Esophagus muscularis mucosa (tissue), 3 donors: ENCODE data around the gene LIMCH1.

Experiments
- POLR2A ChIP-seq: fragments of 450-650 bp; IDR thresholded peaks from one replicate; pipeline ENCODE4 v1.6.1; 2017; ENCODE audit warnings: antibody characterized with exemption, moderate library complexity, mild to moderate bottlenecking, low read depth
- POLR2AphosphoS5 ChIP-seq, 2 donors: sonication (generic); formaldehyde crosslinking; IDR thresholded peaks; one replicate each; pipeline ENCODE4 v1.6.1; 2017; ENCODE audit warnings: antibody characterized with exemption in 2 of 2
- TF ChIP-seq, protein P1 (sequence below), 3 experiments: fragments of 200-600 bp in 2 of 3; fragments of 450-650 bp in 1 of 3; sonication (generic) in 2 of 3; IDR thresholded peaks; one replicate each; pipeline ENCODE4 v1.5.1; 2017 to 2019; ENCODE audit warnings: antibody characterized with exemption in 3 of 3, mild to moderate bottlenecking in 2 of 3, moderate library complexity in 1 of 3

DNA sequence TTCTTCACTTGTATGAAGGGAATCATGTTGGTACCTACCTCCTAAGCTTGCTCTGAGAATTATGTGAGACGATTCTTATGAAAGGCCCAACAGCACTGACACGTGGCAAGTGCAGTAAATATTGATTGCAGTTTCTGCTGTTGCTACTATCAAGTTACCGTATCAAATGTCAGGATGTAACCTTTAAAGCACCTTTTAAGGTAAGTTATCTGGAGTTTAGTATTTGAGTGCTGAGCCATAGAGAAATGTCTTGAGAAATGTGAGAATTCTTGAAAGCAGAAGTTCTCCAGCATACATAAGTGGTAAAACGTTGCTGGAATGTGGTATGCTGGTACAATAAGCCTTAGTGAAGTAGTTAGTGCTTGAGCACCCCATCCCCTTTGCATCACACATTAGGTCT is 120.2 kb downstream of the LIMCH1 start:
- TF ChIP-seq, protein P1, sequence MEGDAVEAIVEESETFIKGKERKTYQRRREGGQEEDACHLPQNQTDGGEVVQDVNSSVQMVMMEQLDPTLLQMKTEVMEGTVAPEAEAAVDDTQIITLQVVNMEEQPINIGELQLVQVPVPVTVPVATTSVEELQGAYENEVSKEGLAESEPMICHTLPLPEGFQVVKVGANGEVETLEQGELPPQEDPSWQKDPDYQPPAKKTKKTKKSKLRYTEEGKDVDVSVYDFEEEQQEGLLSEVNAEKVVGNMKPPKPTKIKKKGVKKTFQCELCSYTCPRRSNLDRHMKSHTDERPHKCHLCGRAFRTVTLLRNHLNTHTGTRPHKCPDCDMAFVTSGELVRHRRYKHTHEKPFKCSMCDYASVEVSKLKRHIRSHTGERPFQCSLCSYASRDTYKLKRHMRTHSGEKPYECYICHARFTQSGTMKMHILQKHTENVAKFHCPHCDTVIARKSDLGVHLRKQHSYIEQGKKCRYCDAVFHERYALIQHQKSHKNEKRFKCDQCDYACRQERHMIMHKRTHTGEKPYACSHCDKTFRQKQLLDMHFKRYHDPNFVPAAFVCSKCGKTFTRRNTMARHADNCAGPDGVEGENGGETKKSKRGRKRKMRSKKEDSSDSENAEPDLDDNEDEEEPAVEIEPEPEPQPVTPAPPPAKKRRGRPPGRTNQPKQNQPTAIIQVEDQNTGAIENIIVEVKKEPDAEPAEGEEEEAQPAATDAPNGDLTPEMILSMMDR (IDR thresholded peaks at IDR 0.05): no peak
- TF ChIP-seq POLR2A: no peak
- no peak for TF ChIP-seq POLR2AphosphoS5 (IDR thresholded peaks at IDR 0.05)
